A673 (cell line): ENCODE results near the gene SFR1. TPM values are rescaled to one million over a fixed set of nuclear protein-coding genes. Genes with fewer than 3 reads are reported as not detected.
A peak's percentile ranks its signal among the peaks of the same experiment; 100 is the strongest.

Experiments used
- BruUV-seq: library from RNA; stranded (reverse); fragments of 400-500 nt; replicated peaks from 2 replicates; lab custom pipeline; 2021; lab: Mats Ljungman, UMichigan
- CTCF ChIA-PET: fragments of 300-600 bp; sonication (Branson Sonifier 250); formaldehyde crosslinking; loops from one replicate; lab custom pipeline; 2022; ENCODE audit warnings: antibody characterized with exemption; lab: Charles Lee
- POLR2A ChIA-PET: fragments of 300-600 bp; sonication (Branson Sonifier 250); formaldehyde crosslinking; loops from one replicate; lab custom pipeline; 2022; ENCODE audit warnings: antibody characterized with exemption; ENCODE audit not compliant: low non-redundant PET; lab: Charles Lee
- DNase-seq: peaks from one replicate; pipeline ENCODE4 v3.0.0-alpha.2; 2015; ENCODE audit warnings: low spot score
- H3K27ac ChIP-seq: fragments of 200-600 bp; sonication (generic); 2 replicates; pipeline ENCODE4 v1.5.1; 2016; ENCODE audit warnings: mixed run types, low read depth, mild to moderate bottlenecking, mixed read lengths, antibody characterized with exemption, low read length; ENCODE audit not compliant: poor library complexity, severe bottlenecking
- H3K27me3 ChIP-seq: fragments of 200-600 bp; sonication (generic); replicated peaks from 2 replicates; pipeline ENCODE4 v1.6.1; 2017; ENCODE audit warnings: mixed run types, low read depth, mild to moderate bottlenecking, mixed read lengths, antibody characterized with exemption, low read length; ENCODE audit not compliant: insufficient read depth, poor library complexity
- H3K36me3 ChIP-seq: fragments of 200-600 bp; sonication (generic); 2 replicates; pipeline ENCODE4 v1.6.1; 2016; ENCODE audit warnings: mixed run types, mild to moderate bottlenecking, mixed read lengths, antibody characterized with exemption, low read length; ENCODE audit not compliant: insufficient read depth, poor library complexity, severe bottlenecking
- H3K4me1 ChIP-seq: fragments of 200-600 bp; sonication (generic); 2 replicates; pipeline ENCODE4 v1.6.1; 2017; ENCODE audit warnings: mixed run types, mild to moderate bottlenecking, mixed read lengths, antibody characterized with exemption, low read length; ENCODE audit not compliant: insufficient read depth, poor library complexity, severe bottlenecking
- H3K4me3 ChIP-seq: fragments of 200-600 bp; sonication (generic); 2 replicates; pipeline ENCODE4 v1.5.1; 2016; ENCODE audit warnings: low read depth, mixed run types, mild to moderate bottlenecking, mixed read lengths, low read length; ENCODE audit not compliant: poor library complexity, severe bottlenecking
- H3K9me3 ChIP-seq: fragments of 200-600 bp; sonication (generic); 2 replicates; pipeline ENCODE4 v1.6.1; 2016; ENCODE audit warnings: mixed run types, low read depth, mild to moderate bottlenecking, mixed read lengths, antibody characterized with exemption, low read length; ENCODE audit not compliant: poor library complexity, severe bottlenecking
- EZH2 ChIP-seq: fragments of 200-600 bp; sonication (generic); IDR thresholded peaks from 2 replicates; pipeline ENCODE4 v1.6.1; 2017; ENCODE audit warnings: borderline replicate concordance, low read depth, mild to moderate bottlenecking, mixed read lengths, antibody characterized with exemption, low read length; ENCODE audit not compliant: poor library complexity, severe bottlenecking
- intact Hi-C: fragments of 100-400 bp; cut with micrococcal nuclease; formaldehyde crosslinking; loops from one replicate; pipeline ENCODE4 v1.10.0; 2022; ENCODE audit not compliant: unreplicated experiment
- total RNA-seq: library from RNA; stranded (reverse); gene quantifications from 2 replicates; pipeline ENCODE4 v1.2.3, GENCODE V29; 2021
- TF ChIP-seq, protein P1 (sequence below): fragments of 300-800, 200-600 bp; sonication (generic); conservative IDR thresholded peaks from 2 replicates; pipeline ENCODE4 v1.5.1; 2017; ENCODE audit warnings: low read depth, mild to moderate bottlenecking, antibody characterized with exemption, low read length, moderate library complexity, mixed read lengths

Gene SFR1
- total RNA-seq, 1 experiment from 2014 or later: 12.6 TPM

DNA sequence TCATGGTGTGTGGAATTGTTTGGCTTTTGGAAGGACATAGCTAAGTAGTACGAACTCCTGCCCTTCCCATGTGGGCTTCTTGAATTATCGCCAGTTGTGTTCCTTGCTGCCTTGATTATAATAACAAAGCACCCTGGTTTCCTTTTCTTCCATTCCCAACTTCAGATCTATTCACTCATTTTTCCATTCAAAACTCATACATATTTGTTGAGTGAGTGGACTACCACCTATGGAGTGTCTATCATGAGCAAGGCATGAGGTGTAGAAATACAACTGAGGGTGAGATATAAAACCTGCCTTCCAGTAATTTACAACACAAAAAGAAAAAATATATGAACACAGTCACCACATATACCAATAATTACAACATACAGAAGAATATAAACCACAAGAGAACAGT is 31.4 kb upstream of the SFR1 start:
- intact Hi-C loops: no loop called here
- Histone ChIP-seq H3K4me1 (no peaks in the 10 kb centered on the region), H3K9me3 (no peaks in the 10 kb centered on the region), H3K27me3 (no peaks in the 10 kb centered on the region), H3K36me3 (no peaks in the 10 kb centered on the region), H3K4me3 (no peak overlapping the region), H3K27ac (no peak overlapping the region)
- CTCF ChIA-PET: no interaction called here
- DNase-seq: peak; percentile 3
- BruUV-seq: no TSS peak
- POLR2A ChIA-PET: no interaction called here
- TF ChIP-seq, protein P1, sequence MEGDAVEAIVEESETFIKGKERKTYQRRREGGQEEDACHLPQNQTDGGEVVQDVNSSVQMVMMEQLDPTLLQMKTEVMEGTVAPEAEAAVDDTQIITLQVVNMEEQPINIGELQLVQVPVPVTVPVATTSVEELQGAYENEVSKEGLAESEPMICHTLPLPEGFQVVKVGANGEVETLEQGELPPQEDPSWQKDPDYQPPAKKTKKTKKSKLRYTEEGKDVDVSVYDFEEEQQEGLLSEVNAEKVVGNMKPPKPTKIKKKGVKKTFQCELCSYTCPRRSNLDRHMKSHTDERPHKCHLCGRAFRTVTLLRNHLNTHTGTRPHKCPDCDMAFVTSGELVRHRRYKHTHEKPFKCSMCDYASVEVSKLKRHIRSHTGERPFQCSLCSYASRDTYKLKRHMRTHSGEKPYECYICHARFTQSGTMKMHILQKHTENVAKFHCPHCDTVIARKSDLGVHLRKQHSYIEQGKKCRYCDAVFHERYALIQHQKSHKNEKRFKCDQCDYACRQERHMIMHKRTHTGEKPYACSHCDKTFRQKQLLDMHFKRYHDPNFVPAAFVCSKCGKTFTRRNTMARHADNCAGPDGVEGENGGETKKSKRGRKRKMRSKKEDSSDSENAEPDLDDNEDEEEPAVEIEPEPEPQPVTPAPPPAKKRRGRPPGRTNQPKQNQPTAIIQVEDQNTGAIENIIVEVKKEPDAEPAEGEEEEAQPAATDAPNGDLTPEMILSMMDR: no peak
- no peak for TF ChIP-seq EZH2

DNA sequence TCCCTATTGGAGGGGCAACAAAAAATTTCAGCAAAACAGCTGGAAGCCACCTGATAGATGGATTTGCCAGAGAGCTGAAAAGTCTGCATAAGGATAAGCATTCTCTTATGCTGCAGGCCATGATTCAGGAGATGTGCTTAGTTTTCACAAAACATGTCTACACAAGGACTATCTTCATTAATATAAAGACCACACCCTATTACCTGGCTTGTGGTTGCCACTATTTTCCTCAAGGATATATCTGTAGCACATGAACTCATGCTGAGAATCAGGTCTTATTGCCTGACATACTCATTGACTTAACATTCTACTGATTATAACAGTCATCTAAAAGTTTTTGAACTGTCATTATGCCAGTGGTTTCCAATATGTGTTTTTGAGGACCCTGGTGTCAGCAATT is 29.2 kb upstream of the SFR1 start:
- TF ChIP-seq, protein P1: no peak
- TF ChIP-seq EZH2: no peak
- Histone ChIP-seq H3K27me3 (no peaks in the 10 kb centered on the region), H3K4me3 (no peak overlapping the region), H3K27ac (no peak overlapping the region), H3K4me1 (no peaks in the 10 kb centered on the region), H3K36me3 (no peaks in the 10 kb centered on the region), H3K9me3 (peaks cover 5% of the 10 kb centered on the region)
- BruUV-seq: no TSS peak
- intact Hi-C loops: no loop called here
- CTCF ChIA-PET: no interaction called here
- POLR2A ChIA-PET: no interaction called here
- no peak for DNase-seq

DNA sequence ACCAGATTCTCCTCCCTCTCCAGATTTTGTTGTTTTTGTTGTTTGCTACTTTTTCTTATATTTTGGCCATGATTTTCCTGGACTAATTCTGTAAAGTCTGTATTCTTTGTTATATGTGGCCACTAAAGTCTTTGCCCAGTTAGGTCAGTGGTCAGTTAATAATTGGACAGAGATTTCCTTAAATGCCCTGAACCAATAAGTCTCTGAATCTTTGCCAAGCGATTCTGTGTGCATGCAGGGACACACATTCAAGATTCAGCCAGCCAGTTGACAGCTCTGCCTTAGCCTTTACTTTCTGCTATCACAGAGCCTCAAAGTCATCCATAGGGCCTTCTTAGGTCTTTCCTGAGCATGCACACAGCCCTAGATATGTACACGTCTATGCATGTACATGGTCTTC is 25.3 kb upstream of the SFR1 start:
- CTCF ChIA-PET: no interaction called here

More for the DNA sequence above, 25.3 kb upstream of the SFR1 start:
- no peaks in the 10 kb centered on the region for H3K4me1 ChIP-seq
- POLR2A ChIA-PET: no interaction called here
- peaks cover 5% of the 10 kb centered on the region for H3K9me3 ChIP-seq
- BruUV-seq: no TSS peak
- no peaks in the 10 kb centered on the region for H3K36me3 ChIP-seq
- no peak for DNase-seq
- TF ChIP-seq, protein P1: no peak
- TF ChIP-seq EZH2: no peak
- H3K27ac ChIP-seq: no peak overlapping the region
- intact Hi-C loops: no loop called here
- no peak overlapping the region for H3K4me3 ChIP-seq
- no peaks in the 10 kb centered on the region for H3K27me3 ChIP-seq
